Midbrain (tissue), 1 donor: ENCODE results near the gene BRME1.
"Not testable (repeated sequence)": the region's sequence is repeated elsewhere in the genome, so short reads cannot be mapped to it uniquely, and the experiment has no call there.

Experiments
- DNase-seq: peaks from one replicate; lab custom pipeline; 2025; lab: John Stamatoyannopoulos, UW

The BRME1 gene

DNA sequence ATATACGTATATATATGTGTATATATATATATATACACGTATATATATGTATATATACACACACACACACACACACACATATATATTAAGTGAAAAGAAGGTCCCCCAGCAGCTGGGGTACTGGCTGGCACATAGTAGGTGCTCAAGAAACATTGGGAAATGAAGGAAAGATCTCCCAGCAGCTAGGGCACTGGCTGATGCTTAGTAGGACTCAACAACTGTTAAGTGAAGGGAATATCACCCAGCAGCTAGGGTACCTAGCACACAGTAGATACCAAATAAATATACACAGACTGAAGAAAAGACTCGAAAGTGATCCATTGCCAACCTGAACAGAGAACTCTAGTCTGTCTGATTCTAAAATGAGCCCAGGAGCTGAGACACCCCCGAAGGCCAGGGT is 20.1 kb upstream of the BRME1 start:
- no peak for DNase-seq

DNA sequence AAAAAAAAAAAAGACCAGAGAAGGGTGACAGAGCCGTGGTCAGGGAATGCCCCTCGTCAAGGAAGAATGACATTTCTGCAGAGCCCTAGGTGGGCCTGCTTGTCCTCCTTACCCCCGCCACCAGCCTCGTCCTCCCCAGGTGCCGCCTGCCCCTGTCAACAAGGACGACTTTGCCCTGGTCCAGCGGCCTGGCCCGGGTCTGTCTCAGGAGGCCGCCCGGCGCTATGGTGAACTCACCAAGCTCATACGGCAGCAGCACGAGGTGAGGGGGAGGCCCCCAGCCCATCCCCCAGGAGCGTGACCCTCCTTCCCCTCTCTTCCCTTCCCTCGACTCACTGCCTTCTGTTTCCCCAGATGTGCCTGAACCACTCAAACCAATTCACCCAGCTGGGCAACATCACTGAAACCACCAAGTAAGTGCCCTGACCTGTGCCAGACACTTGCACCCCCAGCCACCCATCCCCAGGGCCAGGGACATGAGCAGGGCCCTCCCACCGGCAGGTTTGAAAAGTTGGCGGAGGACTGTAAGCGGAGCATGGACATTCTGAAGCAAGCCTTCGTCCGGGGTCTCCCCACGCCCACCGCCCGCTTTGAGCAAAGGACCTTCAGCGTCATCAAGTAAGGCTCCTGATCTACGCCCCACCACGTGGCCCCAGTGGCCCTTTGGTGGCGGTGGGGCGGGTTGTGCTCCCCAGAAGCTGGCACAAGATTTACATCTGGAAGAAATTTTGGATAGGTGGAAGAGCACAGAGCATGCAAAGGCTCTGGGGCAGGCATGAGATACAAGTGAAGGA is 17.5 kb upstream of the BRME1 start:
- no peak for DNase-seq

DNA sequence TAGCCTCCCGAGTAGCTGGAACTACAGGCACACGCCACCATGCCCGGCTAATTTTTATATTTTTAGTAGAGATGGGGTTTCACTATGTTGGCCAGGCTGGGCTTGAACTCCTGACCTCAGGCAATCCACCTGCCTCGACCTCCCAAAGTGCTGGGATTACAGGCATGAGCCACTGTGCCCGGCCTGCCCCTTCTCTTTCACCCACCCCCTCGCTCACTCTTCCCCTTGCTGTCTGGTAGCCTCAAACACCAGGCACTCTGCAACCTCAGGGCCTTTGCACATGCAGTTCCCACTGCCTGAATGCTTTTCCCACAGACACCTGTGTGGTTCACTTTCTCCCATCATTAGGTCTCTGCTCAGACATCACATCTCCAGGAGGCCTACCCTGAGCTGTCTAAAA is 16.2 kb upstream of the BRME1 start:
- not testable (repeated sequence) for DNase-seq

DNA sequence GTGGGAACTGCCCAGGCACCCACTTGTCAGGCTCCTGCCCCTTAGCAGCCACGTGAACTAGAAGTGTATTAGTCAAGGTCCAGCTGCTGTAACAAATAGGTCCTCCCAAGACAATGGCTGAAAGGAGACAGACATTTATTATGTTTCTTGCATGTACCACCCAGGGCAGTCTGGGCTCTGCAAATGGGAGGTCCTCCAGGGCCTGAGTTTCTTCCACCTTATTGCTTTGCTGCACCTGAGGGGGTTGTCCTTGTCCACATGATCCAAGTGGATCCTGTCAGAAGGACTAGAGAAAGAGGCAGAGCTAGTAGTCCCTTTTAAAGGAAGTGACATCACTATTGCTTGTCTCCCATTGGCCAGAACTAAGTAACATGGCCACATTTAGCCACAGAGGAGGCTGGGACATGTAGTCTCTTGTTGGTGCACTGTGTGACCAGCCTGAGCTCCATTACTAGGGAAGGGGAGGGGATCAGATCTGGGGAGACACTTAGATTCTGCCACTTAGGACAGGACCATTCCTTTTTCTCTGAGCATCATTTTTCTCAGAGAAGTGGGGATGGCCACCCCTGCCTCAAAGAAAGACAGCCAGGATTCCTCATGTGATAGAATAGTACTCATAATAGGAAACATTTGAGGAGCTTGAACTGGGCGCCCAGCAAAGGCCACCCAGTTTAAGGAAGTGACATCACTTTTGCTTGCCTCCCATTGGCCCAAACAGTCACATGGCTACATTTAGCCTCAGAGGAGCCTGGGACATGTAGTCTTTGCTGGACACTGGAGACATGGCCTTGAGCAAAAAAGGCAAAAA is 15.2 kb upstream of the BRME1 start:
- peak; percentile 39 for DNase-seq

DNA sequence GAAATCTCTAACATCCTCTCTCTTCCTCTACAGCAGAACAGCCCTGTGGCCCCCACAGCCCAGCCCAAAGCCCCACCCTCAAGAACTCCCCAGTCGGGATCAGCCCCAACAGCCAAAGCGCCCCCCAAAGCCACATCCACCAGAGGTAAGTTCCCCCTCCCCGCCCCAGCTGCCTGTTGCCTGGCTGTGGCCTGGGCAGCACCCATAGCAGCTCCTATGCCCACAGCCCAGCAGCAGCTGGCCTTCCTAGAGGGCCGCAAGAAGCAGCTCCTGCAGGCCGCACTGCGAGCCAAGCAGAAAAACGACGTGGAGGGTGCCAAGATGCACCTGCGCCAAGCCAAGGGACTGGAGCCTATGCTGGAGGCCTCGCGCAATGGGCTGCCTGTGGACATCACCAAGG is 14.6 kb upstream of the BRME1 start:
- no peak for DNase-seq

DNA sequence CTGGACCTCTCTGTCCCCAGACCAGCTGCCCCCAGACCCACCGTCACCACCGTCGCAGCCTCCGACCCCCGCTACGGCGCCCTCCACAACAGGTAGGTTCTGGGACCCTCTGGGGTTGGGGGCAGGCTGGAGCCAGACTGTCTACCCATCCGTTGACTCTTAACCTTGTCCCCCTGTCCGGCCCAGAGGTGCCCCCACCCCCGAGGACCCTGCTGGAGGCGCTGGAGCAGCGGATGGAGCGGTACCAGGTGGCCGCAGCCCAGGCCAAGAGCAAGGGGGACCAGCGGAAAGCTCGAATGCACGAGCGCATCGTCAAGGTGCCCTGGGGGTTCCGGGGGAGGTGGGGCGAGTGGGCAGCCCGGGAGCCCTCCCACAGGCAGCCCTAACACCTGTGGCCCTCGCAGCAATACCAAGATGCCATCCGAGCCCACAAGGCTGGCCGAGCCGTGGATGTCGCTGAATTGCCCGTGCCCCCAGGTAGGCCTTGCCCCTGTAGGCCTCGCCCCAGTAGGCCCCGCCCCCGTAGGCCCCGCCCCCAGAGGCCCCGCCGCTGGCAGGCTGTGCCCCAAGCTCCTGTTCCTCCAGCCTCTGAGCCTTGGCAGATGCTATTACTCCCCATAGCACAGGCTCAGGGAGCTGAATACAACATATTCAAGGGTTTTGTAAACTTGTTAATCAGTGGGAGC is 13.0 kb upstream of the BRME1 start:
- no peak for DNase-seq

DNA sequence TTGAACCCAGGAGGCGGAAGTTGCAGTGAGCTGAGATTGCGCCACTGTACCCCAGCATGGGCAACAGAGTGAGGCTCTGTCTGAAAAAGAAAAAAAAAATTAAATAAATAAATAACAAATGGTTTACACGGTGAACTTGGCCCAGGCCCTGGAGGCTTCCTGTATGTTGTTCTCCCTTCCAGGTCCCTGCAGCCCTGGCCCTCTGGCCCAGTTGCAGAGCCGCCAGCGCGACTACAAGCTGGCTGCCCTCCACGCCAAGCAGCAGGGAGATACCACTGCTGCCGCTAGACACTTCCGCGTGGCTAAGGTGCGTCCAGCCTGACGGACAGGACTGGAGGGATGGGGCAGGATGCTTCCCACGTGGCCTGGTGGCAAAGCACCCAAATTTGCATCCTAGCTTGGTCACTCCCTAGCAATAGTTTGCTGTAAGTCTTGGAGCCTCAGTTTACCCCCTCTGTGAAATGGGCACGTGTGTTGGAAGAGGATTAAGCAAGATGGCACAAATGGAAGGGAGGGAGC is 12.0 kb upstream of the BRME1 start:
- no peak for DNase-seq

DNA sequence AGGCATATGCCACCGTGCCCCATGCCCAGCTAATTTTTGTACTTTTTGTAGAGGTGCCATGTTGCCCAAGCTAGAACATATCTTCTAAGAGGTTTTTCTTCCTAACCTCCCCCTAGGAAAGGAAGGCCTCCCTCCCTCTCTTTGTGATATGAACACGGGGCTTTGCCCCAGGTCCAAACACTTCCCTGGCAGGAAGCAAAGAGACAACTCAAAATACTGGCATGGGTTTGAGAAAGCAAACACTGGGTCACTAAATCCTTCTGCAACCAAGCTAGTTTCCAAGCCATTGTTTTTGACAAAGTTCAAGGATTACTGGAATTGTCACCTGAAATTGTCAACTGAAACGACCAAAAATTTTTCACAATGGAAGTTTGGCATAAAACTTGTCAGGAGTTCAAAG is 8.9 kb upstream of the BRME1 start:
- no peak for DNase-seq

DNA sequence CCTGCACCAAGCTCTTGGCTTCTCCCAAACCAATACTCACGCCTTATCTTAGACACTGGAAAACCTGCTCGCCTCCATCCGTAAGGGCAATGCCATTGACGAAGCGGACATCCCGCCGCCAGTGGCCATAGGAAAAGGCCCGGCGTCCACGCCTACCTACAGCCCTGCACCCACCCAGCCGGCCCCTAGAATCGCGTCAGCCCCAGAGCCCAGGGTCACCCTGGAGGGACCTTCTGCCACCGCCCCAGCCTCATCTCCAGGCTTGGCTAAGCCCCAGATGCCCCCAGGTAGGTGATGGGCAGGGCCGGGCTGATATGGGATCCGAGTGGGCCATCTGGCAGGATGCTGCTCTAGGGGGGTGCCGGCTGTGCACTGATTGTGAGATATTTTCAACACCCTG is 7.4 kb upstream of the BRME1 start:
- no peak for DNase-seq

DNA sequence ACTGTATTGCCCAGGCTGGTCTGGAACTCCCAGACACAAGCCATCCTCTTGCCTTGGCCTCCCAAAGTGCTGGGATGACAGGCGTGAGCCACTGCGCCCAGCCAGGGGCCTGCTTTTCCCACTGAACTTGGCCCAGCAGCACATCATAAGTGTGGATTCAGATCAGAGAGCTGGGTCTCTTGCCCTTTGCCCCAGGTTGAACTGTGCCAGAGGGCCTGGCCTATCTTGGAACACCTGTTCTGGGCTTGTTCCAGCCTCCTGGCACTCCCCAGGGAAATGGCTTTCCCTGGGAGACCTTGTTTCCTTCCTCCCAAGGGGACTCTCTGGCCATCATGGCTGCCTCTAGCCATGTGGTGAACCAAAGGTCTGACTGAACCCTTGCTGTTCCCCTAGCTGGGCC is 3.5 kb upstream of the BRME1 start:
- no peak for DNase-seq

DNA sequence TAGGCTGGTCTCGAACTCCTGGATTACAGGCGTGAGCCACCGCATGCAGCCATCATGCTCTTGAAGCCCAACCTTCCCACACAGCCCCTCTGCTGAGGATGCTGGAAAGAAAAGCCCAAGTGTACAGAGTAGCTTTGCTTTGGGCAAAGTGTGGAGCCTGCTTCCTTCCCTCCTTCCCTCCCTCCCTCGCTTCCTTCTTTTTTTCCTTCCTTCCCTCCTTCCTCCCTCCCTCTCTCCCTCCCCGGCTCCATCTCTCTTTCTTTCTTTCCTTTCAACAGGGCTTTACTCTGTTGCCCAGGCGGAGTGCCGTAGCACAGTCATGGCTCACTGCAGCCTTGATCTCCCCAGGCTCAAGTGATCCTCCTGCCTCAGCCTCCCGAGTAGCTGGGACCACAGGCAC is 2.8 kb upstream of the BRME1 start:
- DNase-seq, result no peak

DNA sequence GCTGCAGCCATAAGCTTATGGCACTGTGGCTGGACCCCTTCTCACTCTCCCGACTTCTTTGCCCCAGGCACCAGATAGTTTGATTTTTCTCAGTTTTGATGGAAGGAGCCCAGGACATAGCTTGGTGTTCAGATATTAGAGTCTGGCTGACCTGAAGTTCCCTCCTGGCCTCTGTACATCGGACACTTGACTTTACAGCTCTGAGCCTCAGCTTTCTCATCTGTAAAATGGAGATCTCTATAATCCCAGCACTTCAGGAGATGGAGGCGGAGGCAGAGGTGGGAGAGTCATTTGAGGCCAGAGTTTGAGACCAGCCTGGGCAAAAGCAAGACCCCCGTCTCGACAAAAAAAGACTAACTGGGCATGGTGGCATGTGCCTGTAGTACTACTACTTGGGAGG is 993 bp upstream of the BRME1 start:
- DNase-seq, result no peak

DNA sequence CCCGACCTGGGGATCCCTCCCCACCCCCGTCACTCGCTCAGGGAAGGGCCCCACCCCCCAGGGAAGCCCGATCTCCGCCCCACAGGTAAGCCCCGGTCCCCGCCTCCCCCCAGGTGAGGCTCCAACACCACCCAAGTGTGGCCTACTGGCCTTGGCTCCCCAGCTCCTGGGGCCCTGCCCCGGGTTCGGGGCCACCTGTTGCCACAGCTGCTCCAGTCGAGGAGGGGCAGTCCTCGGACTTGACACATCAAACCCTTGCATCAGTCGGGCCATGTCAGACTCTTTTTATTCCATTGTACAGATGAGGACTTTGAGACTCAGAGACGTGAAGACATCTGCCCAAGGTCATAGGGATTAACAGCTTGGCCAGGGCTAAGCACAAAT is 596 bp upstream of the BRME1 start:
- DNase-seq, result no peak

DNA sequence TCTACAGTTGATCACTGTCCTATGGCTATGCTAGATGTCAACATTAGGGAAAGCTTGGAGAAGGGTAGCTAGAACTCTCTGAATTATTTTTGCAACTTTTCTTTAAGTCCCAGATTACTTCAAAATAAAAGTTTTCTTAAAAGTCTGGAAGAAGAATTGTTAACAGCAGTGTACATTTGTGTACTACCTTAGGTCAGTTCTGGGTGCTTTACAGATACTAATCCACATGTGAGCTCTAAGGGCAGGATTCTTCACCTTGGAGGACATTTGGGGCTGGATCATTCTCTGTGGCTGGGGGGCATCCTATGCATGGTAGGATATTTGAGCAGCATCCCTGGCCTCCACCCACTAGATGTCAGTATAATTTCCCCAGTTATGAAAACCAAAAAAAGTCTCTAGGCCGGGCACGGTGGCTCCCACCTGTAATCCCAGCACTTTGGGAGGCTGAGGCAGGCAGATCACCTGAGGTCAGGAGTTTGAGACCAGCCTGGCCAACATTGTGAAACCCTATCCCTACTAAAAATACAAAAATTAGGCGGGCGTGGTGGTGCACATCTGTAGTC is 2.8 kb downstream of the BRME1 start:
- DNase-seq, result no peak

DNA sequence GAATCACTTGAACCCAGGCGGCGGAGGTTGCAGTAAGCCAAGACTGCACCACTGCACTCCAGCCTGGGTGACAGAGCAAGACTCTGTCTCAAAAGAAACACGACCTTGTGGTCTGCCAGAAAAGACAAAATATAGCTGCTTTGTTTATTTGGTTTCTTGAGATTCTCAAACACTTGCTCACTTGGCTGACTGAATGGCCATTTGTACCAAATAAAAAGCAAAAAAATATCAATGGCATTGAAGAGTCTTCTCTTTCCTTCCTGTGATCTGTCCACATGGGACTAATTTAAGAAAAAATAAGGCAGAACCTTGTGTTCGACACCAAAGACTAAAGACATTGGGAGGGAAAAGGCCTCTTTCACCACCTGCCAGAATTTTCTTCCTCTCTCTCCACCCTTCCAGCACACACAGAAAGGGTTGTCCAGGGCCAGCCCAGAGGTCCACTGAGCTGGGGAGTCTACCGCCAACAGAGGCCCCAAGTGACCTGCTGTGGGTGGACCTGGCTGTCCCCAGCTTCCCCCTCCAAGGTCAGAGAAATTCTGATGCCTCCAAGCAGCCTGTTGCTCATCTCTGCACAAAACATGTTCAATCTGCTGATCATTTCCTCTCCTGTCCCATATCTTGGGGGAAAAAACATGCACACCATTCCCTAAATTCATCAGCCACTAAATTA is 5.9 kb downstream of the BRME1 start:
- peak; percentile 57 for DNase-seq

DNA sequence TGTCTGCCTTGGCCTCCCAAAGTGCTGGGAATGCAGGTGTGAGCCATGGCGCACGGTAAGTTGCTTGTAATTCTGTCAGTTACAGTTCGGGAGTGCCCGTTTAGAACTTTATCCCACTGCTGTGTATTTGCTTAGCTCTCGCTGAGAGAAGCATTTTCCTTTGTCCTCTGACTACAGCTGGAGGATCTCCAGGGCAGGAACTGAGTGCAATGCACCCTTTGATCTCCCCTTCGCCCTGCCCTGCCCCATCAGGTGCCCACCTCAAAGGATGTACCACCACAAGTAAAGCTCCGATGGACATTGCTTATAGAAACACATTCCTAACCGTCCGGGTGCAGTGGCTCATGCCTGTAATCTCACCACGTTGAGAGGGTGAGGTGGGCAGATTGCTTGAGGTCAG is 6.5 kb downstream of the BRME1 start:
- DNase-seq, result no peak

DNA sequence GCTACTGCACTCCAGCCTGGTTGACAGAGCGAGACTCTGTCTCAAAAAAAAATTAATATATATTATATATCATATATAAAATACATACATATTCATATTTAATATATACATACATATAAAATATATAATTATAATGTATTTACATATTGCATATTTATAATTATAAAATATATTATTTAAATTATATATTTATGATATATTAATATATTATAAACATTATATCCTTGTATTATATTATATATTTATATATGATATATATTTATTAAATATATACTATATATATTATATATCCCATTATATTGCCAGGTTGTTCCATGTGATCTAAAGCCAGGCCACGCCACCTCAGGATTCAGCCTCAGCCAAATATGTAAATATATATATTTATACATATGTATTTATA is 9.7 kb downstream of the BRME1 start:
- DNase-seq, result no peak

DNA sequence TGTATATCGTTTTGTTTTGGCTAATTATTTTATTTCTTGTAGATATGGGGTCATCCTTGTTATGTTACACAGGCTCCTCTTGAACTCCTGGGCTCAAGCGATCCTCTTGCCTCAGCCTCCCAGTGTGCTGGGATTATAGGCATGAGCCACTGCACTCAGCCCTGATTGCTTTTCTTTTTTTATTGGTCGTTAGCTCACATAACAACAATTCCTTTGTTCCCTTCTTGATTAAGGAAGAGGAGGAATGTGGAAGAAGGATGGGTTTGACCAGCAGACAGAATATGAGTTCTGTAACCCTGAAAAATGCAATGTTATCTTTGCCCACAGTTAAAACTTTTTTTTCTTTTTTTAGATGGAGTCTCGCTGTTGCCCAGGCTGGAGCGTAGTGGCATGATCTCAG is 11.4 kb downstream of the BRME1 start:
- DNase-seq, result no peak

DNA sequence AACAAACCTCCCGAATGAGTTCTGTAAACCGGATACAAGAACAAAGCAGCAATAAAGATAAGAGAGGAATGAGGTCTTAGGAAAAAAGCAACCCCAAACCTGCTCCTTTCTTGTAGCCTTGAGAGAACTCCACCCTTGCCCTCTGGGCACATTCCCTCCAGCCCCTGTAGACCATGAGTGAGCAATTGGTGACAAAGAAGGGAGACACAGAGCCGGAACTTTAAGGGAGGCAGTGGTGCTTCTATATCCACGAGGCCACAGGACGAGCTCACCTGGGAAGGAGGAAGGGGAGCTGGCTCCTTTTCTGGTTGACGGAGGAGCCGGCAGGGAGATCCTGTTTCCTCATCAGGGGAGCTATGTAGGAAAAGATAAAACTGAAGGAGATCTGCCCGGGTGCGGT is 13.0 kb downstream of the BRME1 start:
- DNase-seq, result no peak

DNA sequence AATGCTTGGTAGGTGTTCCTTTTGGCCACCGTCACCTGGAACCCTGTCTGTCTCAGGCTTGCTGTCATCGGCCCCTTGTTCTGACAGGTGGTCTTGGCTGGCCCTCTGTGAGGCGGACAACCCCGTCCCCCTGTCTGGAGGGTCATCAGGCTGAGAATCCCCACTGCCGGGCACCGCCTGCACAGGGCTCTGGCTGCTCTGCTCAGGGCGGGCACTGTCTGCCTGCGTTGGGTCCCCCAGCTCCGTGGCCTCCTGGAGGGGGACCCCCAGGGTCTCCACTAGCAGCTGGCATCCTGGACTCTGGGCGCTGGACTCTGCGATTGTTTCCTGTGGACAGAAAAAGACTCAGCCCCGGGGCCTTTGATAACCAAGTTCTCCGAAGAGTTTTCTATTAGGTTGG is 15.8 kb downstream of the BRME1 start:
- no peak for DNase-seq

DNA sequence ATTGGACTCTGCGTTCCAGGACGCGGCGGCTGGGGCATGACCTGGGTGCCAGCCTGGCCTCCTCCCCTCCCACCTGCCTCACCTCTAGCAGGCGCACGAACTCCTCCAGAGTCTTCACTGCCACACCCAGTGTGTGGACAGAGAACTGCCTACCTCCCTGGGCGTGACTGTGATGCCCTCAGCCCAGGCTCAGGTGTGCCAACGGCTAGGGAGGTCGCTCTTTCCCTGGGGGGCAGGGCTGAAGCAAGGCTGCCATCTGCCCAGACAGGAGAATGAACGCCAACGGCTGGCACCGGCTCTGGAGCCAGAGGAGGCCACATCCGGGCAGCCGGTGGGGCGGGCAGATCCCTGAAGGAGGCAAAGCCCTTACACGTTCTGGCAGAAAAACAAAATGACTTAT is 17.6 kb downstream of the BRME1 start:
- DNase-seq, result no peak

DNA sequence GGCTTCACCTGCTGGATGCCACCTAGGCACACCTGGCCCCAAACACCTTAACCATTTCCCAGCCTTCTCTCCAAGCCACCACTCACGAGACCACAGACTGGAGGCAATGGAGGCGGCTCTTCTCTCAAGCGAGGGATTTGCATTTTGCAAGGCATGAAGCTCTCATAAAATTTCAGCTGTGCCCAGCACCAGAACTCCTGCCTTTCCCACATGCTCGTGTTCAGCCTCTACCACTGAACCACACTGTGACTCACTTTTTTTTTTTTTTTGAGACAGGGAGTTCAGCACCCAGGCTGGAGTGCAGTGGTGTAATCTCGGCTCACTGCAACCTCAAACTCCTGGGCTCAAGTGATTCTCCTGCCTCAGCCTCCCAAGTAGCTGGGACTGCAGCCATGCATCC is 18.4 kb downstream of the BRME1 start:
- DNase-seq, result no peak
